ENCODE data around the gene DNAJC4. TPM values are rescaled to one million over a fixed set of nuclear protein-coding genes. Genes with fewer than 3 reads are reported as not detected.
A peak's percentile ranks its signal among the peaks of the same experiment; 100 is the strongest.

Gene DNAJC4
- total and polyA plus RNA-seq, 9 of the 15 experiments (the other 6 are each of a cell fraction or from before 2014, with no cell fraction given): 4.0 to 32.6 (median 19.9) TPM

DNA sequence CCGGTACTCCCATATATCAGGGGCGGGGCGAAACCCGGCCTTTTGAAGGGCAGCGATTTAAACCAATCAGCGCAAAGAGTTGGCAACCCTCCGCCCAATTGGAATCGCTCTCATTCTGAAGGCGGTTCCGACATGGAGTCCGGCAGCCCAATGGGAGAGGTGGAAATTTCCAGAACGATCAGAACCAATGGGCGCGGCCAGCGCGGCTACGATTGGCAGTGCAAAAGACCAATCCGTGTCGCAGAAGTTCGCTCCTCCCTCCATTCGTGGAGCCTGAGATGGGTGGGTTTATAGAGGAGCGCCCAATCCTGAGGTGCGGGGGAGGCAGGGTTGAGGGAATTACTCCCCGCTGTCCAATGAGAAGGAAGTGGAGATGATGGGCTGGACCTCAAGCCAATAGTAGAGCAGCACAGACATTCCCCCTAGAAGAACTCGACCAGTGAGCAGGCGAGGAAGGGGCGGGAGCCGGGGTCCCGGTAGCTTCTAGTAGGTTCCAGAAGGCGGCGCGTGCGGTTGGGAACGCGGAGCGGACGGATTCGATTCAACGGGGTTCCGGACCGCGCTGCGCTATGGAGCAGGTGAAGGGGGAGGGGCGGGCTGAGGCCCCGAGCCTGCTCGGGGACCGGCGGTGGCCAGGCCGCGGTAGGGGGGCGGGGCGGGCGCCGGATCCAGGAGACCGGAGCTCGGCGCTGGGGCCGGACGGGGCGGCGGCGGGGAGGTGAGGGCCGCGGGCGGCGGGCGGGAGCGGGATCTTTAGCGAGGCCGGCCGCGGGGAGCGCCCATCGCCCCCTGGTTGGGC, 44.5 kb upstream of the DNAJC4 start, which contains the start of gene STIP1 (continued):
- TF ChIP-seq, protein P1, sequence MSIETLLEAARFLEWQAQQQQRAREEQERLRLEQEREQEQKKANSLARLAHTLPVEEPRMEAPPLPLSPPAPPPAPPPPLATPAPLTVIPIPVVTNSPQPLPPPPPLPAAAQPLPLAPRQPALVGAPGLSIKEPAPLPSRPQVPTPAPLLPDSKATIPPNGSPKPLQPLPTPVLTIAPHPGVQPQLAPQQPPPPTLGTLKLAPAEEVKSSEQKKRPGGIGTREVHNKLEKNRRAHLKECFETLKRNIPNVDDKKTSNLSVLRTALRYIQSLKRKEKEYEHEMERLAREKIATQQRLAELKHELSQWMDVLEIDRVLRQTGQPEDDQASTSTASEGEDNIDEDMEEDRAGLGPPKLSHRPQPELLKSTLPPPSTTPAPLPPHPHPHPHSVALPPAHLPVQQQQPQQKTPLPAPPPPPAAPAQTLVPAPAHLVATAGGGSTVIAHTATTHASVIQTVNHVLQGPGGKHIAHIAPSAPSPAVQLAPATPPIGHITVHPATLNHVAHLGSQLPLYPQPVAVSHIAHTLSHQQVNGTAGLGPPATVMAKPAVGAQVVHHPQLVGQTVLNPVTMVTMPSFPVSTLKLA (conservative IDR thresholded peaks at IDR 0.05): peak in 1 of 2 experiments; percentile 42
- TF ChIP-seq ZC3H11A (IDR thresholded peaks at IDR 0.05; ENCODE audit: low read depth, low read length) (no peak), POLR2G (IDR thresholded peaks at IDR 0.05; ENCODE audit: low read depth, low read length) (peak; percentile 16), HMG20B (CRISPR knock-in tag; IDR thresholded peaks at IDR 0.05) (no peak), XRCC3 (IDR thresholded peaks at IDR 0.05) (no peak), ELF1 (tag; IDR thresholded peaks at IDR 0.05) (no peak), NR2C2 (CRISPR knock-in tag; IDR thresholded peaks at IDR 0.05) (no peak), NR2C2 (tag; IDR thresholded peaks at IDR 0.05) (peak; percentile 56; the same call in 1 of the 2 replicates), THRAP3 (IDR thresholded peaks at IDR 0.05; ENCODE audit: borderline replicate concordance) (no peak), TSHZ1 (CRISPR knock-in tag; IDR thresholded peaks at IDR 0.05) (no peak), ZZZ3 (IDR thresholded peaks at IDR 0.05) (no peak), RBFOX2 (IDR thresholded peaks at IDR 0.05; ENCODE audit: low read depth, low read length) (peak; percentile 74), ZBTB2 (IDR thresholded peaks at IDR 0.05) (no peak), CREBBP (IDR thresholded peaks at IDR 0.05; ENCODE audit: low read depth, low read length) (no peak), C11orf30 (IDR thresholded peaks at IDR 0.05; ENCODE audit: low read depth) (peak; percentile 53; the same call in 1 of the 2 replicates)
- TF ChIP-seq, protein P2, sequence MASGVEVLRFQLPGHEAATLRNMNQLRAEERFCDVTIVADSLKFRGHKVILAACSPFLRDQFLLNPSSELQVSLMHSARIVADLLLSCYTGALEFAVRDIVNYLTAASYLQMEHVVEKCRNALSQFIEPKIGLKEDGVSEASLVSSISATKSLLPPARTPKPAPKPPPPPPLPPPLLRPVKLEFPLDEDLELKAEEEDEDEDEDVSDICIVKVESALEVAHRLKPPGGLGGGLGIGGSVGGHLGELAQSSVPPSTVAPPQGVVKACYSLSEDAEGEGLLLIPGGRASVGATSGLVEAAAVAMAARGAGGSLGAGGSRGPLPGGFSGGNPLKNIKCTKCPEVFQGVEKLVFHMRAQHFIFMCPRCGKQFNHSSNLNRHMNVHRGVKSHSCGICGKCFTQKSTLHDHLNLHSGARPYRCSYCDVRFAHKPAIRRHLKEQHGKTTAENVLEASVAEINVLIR (CRISPR knock-in tag; IDR thresholded peaks at IDR 0.05): peak; percentile 34; the same call in 1 of the 2 replicates
- TF ChIP-seq, protein P3, sequence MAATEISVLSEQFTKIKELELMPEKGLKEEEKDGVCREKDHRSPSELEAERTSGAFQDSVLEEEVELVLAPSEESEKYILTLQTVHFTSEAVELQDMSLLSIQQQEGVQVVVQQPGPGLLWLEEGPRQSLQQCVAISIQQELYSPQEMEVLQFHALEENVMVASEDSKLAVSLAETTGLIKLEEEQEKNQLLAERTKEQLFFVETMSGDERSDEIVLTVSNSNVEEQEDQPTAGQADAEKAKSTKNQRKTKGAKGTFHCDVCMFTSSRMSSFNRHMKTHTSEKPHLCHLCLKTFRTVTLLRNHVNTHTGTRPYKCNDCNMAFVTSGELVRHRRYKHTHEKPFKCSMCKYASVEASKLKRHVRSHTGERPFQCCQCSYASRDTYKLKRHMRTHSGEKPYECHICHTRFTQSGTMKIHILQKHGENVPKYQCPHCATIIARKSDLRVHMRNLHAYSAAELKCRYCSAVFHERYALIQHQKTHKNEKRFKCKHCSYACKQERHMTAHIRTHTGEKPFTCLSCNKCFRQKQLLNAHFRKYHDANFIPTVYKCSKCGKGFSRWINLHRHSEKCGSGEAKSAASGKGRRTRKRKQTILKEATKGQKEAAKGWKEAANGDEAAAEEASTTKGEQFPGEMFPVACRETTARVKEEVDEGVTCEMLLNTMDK (IDR thresholded peaks at IDR 0.05; ENCODE audit: borderline replicate concordance, insufficient read depth, low read depth, low read length, poor library complexity, severe bottlenecking): peak; percentile 86
